ENCODE results near the gene CTCFL.

- TF ChIP-seq CTCF (conservative IDR thresholded peaks at IDR 0.05; ENCODE audit: low read depth, low read length) (no peak), EZH2 (IDR thresholded peaks at IDR 0.05; ENCODE audit: borderline replicate concordance, low read depth, low read length, poor library complexity, severe bottlenecking) (no peak)
These were observed 4.2 kb upstream of the CTCFL start for GRCh38 chr20:57529160-57529585.

Measured in A673 (cell line).